HepG2 (cell line): Measurements from ENCODE around the gene IL17RA. TPM values are rescaled to one million over a fixed set of nuclear protein-coding genes. Genes with fewer than 3 reads are reported as not detected.

Source experiments
- ATAC-seq: fragments of 200-7000 bp; cut with Tn5 transposase; 3 replicates; pipeline ENCODE4 v1.9.1; 2020; ENCODE audit warnings: mild to moderate bottlenecking, moderate library complexity
- BruUV-seq: library from RNA; stranded (reverse); fragments of 400-500 nt; replicated peaks from 2 replicates; lab custom pipeline; 2021; lab: Mats Ljungman, UMichigan
- CTCF ChIA-PET: fragments of 300-600 bp; formaldehyde crosslinking; extraction: SDS; loops from one replicate; lab custom pipeline; 2021; ENCODE audit warnings: low total read pairs, inconsistent platforms, low intra/inter-chr PET ratio; lab: Yijun Ruan, JAX
- POLR2A ChIA-PET: fragments of 350-600 bp; sonication (Branson Sonifier 250); formaldehyde crosslinking; loops from one replicate; lab custom pipeline; 2020; ENCODE audit warnings: antibody characterized with exemption, inconsistent platforms; lab: Yijun Ruan, JAX
- DNase-seq: peaks from one replicate; pipeline ENCODE4 v3.0.0-alpha.2; 2015; ENCODE audit warnings: low spot score
- FAIRE-seq: peaks from 3 replicates; lab custom pipeline; 2011; peaks lifted over from hg19 to GRCh38; lab: Jason Lieb, UNC
- H2AFZ ChIP-seq: one replicate; pipeline ENCODE4 v1.6.1; 2011; ENCODE audit warnings: low read length, inconsistent platforms
- H3K27ac ChIP-seq: fragments of 300-600 bp; 3 replicates; pipeline ENCODE4 v1.8.0; 2011; ENCODE audit warnings: mixed run types, mild to moderate bottlenecking, mixed read lengths, low read length, inconsistent platforms; ENCODE audit not compliant: insufficient read depth; ENCODE audit errors: extremely low read length
- H3K27me3 ChIP-seq, 2 experiments: fragments of 200-600 bp in 1 of 2; 2 replicates in 1 of 2; 3 replicates in 1 of 2; pipeline versions ENCODE4 v1.6.0 to v1.8.0; 2011; ENCODE audit warnings: low read length in 2 of 2, mild to moderate bottlenecking in 2 of 2, moderate library complexity in 2 of 2, inconsistent platforms in 1 of 2; ENCODE audit not compliant: insufficient read depth in 2 of 2, control insufficient read depth in 1 of 2
- H3K36me3 ChIP-seq, 2 experiments: fragments of 200-600 bp in 1 of 2; replicated peaks in 1 of 2; 2 replicates in 1 of 2; 3 replicates in 1 of 2; pipeline versions ENCODE4 v1.5.1 to v1.8.0; 2011; ENCODE audit warnings: low read length in 2 of 2, inconsistent platforms in 1 of 2; ENCODE audit not compliant: insufficient read depth in 2 of 2, control insufficient read depth in 1 of 2
- H3K4me1 ChIP-seq: 2 replicates; pipeline ENCODE4 v1.5.1; 2012; ENCODE audit warnings: low read length, inconsistent platforms; ENCODE audit not compliant: insufficient read depth
- H3K4me2 ChIP-seq: 2 replicates; pipeline ENCODE4 v1.6.0; 2011; ENCODE audit warnings: low read depth, low read length, inconsistent platforms
- H3K4me3 ChIP-seq, 3 experiments: fragments of 200-600 bp in 1 of 3; sonication (generic), shearing (Covaris generic) in 1 of 3; replicated peaks in 1 of 3; 2 replicates each; pipeline ENCODE4 v1.5.1; 2011 to 2016; ENCODE audit warnings: low read length in 3 of 3, inconsistent platforms in 2 of 3, low read depth in 2 of 3, mild to moderate bottlenecking in 2 of 3, control low read depth in 1 of 3, mixed read lengths in 1 of 3; ENCODE audit not compliant: insufficient read depth in 1 of 3
- H3K79me2 ChIP-seq: one replicate; pipeline ENCODE4 v1.6.1; 2011; ENCODE audit warnings: low read length, inconsistent platforms; ENCODE audit not compliant: insufficient read depth
- H3K9ac ChIP-seq: 2 replicates; pipeline ENCODE4 v1.6.0; 2011; ENCODE audit warnings: mild to moderate bottlenecking, low read depth, low read length, inconsistent platforms; ENCODE audit not compliant: insufficient read depth
- H3K9me3 ChIP-seq: 2 replicates; pipeline ENCODE4 v1.5.1; 2012; ENCODE audit warnings: mild to moderate bottlenecking, low read length
- H4K20me1 ChIP-seq: 2 replicates; pipeline ENCODE4 v1.6.0; 2011; ENCODE audit warnings: inconsistent platforms, mild to moderate bottlenecking, low read length, moderate library complexity; ENCODE audit not compliant: insufficient read depth
- ARNT2 ChIP-seq: sonication (generic); formaldehyde crosslinking; IDR thresholded peaks from 2 replicates; pipeline ENCODE4 v1.8.0; 2022; ENCODE audit warnings: mild to moderate bottlenecking, low read depth, missing genetic modification reagents, moderate library complexity
- BHLHE40 ChIP-seq: IDR thresholded peaks from 2 replicates; pipeline ENCODE4 v1.6.1; 2011; ENCODE audit warnings: low read length, improper control_type of control experiment
- BRCA1 ChIP-seq: sonication (generic); formaldehyde crosslinking; IDR thresholded peaks from 2 replicates; pipeline ENCODE4 v1.4.0; 2020; ENCODE audit warnings: missing genetic modification reagents
- NPAS2 ChIP-seq: sonication (generic); formaldehyde crosslinking; IDR thresholded peaks from 2 replicates; pipeline ENCODE4 v1.8.0; 2022; ENCODE audit warnings: mild to moderate bottlenecking, missing genetic modification reagents, borderline replicate concordance
- PLRG1 ChIP-seq: fragments of 450-650 bp; conservative IDR thresholded peaks from 2 replicates; pipeline ENCODE4 v1.6.1; 2016
- SRF ChIP-seq: IDR thresholded peaks from 2 replicates; pipeline ENCODE4 v1.6.1; 2011; ENCODE audit warnings: mild to moderate bottlenecking, low read depth, low read length, moderate library complexity
- SRSF1 ChIP-seq: fragments of 200-400 bp; formaldehyde crosslinking; optimal IDR thresholded peaks from 2 replicates; pipeline ENCODE3; 2017; ENCODE audit warnings: mild to moderate bottlenecking, low read depth, low read length, moderate library complexity
- ZBTB38 ChIP-seq: sonication (generic); formaldehyde crosslinking; IDR thresholded peaks from 2 replicates; pipeline ENCODE4 v1.5.1; 2020; ENCODE audit warnings: mild to moderate bottlenecking, missing genetic modification reagents
- ZNF354B ChIP-seq: sonication (generic); formaldehyde crosslinking; IDR thresholded peaks from 2 replicates; pipeline ENCODE4 v1.8.0; 2022; ENCODE audit warnings: mild to moderate bottlenecking, missing genetic modification reagents
- ZNF530 ChIP-seq: sonication (generic); formaldehyde crosslinking; IDR thresholded peaks from 2 replicates; pipeline ENCODE4 v1.5.0; 2020; ENCODE audit warnings: low read depth, mild to moderate bottlenecking, missing genetic modification reagents
- ZNF724P ChIP-seq: sonication (generic); formaldehyde crosslinking; IDR thresholded peaks from 2 replicates; pipeline ENCODE4 v1.8.0; 2022; ENCODE audit warnings: missing genetic modification reagents, borderline replicate concordance
- ZNF841 ChIP-seq: sonication (generic); formaldehyde crosslinking; IDR thresholded peaks from 2 replicates; pipeline ENCODE4 v1.8.1; 2023; ENCODE audit warnings: missing genetic modification reagents, borderline replicate concordance
- WGBS: methylation state at CpG from one replicate; pipeline ENCODE4 v1.1.6; 2017; ENCODE audit warnings: low lambda C conversion rate; 5-methylcytosine and 5-hydroxymethylcytosine counted together
- in situ Hi-C: cut with HindIII; loops from 2 replicates; pipeline ENCODE4 v1.10.0; 2017; ENCODE audit warnings: low pct_unique_long_range_greater_than_20kb; ENCODE audit not compliant: extremely low pct_ligation_motif_present
- intact Hi-C: fragments of 100-400 bp; cut with micrococcal nuclease; formaldehyde crosslinking; loops from one replicate; pipeline ENCODE4 v1.10.0; 2022; ENCODE audit not compliant: unreplicated experiment
- polyA plus RNA-seq, 8 experiments: library from polyadenylated mRNA; depleted of rRNA in 3 of 8; stranded (reverse) in 7 of 8; unstranded in 1 of 8; fragments of >200 nt; fragmentation: Illumina TruSeq in 4 of 8; extraction: Trizol in 4 of 8; gene quantifications; 2 replicates each; pipeline versions ENCODE4 v1.2.1 to v1.2.3, GENCODE V29; 2011 to 2016; ENCODE audit warnings: low read depth in 4 of 8, missing spikeins in 1 of 8, mixed read lengths in 1 of 8; ENCODE audit not compliant: insufficient read depth in 1 of 8
- total RNA-seq, 5 experiments: library from RNA; depleted of rRNA; stranded (reverse); fragments of >200 nt; fragmentation: Illumina TruSeq; extraction: Trizol; gene quantifications; 2 replicates each; pipeline ENCODE4 v1.2.3, GENCODE V29; 2016; ENCODE audit warnings: low read depth in 1 of 5
- TF ChIP-seq, protein P1 (sequence below): sonication (generic); formaldehyde crosslinking; IDR thresholded peaks from 2 replicates; pipeline ENCODE4 v1.5.1; 2020; ENCODE audit warnings: missing genetic modification reagents, mild to moderate bottlenecking, borderline replicate concordance
- TF ChIP-seq, protein P2 (sequence below): sonication (generic); formaldehyde crosslinking; IDR thresholded peaks from 2 replicates; pipeline ENCODE4 v1.8.0; 2022; ENCODE audit warnings: mild to moderate bottlenecking, missing genetic modification reagents, borderline replicate concordance
- TF ChIP-seq, protein P3 (sequence below): sonication (generic); formaldehyde crosslinking; IDR thresholded peaks from 2 replicates; pipeline ENCODE4 v1.4.0; 2020; ENCODE audit warnings: missing genetic modification reagents

IL17RA gene
- total and polyA plus RNA-seq, 2 of the 13 experiments (the other 11 are each of a cell fraction or from before 2014, with no cell fraction given): 2.5 to 8.2 TPM

DNA sequence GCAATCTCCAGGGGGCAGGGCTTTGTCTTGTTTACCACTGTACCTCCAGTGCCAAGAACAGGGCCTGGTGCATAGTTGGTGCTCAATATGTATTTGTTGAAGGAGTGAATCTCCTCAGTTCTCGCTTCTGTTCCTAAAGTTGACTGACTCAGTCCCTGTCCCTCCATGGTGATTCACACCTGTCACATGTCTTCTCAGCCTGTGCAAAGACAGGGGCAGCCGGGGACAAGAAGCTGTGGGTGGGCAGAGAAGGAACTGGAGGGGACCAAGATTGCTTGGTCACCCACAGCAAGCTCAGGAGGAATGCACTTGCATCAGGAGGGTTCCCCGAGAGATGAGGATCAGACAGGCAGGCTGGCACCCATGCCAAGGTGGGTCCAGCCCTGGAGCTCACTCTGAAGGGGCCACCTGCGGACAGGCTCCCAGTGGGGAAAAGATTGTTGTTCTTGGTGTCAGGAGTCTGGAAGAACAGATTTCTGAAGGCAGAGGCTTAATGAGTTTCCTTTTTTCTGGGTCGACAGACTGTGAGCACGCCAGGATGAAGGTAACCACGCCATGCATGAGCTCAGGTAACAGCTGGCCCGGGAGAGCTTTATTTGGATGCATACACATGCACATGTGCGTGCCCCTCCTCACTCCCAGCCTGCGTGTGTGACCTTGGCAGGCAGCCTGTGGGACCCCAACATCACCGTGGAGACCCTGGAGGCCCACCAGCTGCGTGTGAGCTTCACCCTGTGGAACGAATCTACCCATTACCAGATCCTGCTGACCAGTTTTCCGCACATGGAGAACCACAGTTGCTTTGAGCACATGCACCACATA is 16.9 kb downstream of the IL17RA start:
- BruUV-seq: no TSS peak
- whole genome bisulfite sequencing: 98% methylated on average over 7 of the region's 14 CpGs
- DNase-seq (no peak), ATAC-seq (no peak), FAIRE-seq (no peak)
- ChIA-PET POLR2A (no interaction called here), CTCF (no interaction called here)
- Histone ChIP-seq H2AFZ (no peak overlapping the region), H3K4me2 (no peak overlapping the region), H3K9ac (no peak overlapping the region), H3K27me3 (no peaks in the 10 kb centered on the region), H3K36me3 (peaks cover 6 to 30% of the 10 kb centered on the region in 2 experiments; a peak in 3 of 5 replicates), H3K9me3 (no peaks in the 10 kb centered on the region), H3K4me3 (no peak overlapping the region), H3K4me1 (no peaks in the 10 kb centered on the region), H3K27ac (no peak overlapping the region), H4K20me1 (no peaks in the 10 kb centered on the region), H3K79me2 (no peaks in the 10 kb centered on the region)
- in situ Hi-C loops: no loop called here
- TF ChIP-seq ARNT2 (CRISPR knock-in tag) (no peak), BHLHE40 (no peak), ZNF841 (no peak), SRF (no peak), ZNF354B (CRISPR knock-in tag) (no peak), NPAS2 (CRISPR knock-in tag) (no peak), ZNF724P (CRISPR knock-in tag) (no peak), PLRG1 (no peak), ZNF530 (CRISPR knock-in tag) (no peak), SRSF1 (no peak), BRCA1 (CRISPR knock-in tag) (no peak), ZBTB38 (CRISPR knock-in tag) (no peak)
- TF ChIP-seq, protein P1, sequence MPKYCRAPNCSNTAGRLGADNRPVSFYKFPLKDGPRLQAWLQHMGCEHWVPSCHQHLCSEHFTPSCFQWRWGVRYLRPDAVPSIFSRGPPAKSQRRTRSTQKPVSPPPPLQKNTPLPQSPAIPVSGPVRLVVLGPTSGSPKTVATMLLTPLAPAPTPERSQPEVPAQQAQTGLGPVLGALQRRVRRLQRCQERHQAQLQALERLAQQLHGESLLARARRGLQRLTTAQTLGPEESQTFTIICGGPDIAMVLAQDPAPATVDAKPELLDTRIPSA: no peak
- TF ChIP-seq, protein P2, sequence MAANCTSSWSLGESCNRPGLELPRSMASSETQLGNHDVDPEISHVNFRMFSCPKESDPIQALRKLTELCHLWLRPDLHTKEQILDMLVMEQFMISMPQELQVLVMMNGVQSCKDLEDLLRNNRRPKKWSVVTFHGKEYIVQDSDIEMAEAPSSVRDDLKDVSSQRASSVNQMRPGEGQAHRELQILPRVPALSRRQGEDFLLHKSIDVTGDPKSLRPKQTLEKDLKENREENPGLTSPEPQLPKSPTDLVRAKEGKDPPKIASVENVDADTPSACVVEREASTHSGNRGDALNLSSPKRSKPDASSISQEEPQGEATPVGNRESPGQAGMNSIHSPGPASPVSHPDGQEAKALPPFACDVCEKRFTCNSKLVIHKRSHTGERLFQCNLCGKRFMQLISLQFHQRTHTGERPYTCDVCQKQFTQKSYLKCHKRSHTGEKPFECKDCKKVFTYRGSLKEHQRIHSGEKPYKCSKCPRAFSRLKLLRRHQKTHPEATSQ (CRISPR knock-in tag): no peak
- TF ChIP-seq, protein P3, sequence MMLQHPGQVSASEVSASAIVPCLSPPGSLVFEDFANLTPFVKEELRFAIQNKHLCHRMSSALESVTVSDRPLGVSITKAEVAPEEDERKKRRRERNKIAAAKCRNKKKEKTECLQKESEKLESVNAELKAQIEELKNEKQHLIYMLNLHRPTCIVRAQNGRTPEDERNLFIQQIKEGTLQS: no peak
- intact Hi-C loops: no loop called here
